GM18498 (cell line): ENCODE results near the gene PDE11A.

Source experiments
- ATAC-seq: cut with Tn5 transposase; IDR thresholded peaks from one replicate; pipeline ENCODE4 v1.9.1; 2021; ENCODE audit warnings: mild to moderate bottlenecking, moderate library complexity; ENCODE audit not compliant: unreplicated experiment

Gene PDE11A

DNA sequence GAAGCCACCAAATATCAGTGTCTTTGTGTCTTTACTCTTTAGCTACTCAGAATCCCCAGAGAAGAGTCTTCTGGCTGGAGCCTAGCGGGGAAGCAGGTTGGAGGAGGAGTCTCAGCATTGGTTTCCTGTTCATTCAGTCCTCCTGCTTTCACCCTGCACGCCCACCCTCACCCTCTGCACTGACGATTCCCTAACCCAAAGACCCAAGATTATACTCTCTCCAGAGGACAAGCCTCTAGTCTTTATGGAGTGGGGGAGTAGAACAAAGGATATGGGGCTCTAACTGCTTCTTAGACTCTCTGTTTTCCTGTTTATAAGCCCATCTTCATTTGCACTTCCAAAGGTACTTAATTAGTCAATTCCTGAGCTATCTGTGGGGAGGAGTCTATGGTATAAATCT lies 341.2 kb downstream of the PDE11A start:
- ATAC-seq: no peak

DNA sequence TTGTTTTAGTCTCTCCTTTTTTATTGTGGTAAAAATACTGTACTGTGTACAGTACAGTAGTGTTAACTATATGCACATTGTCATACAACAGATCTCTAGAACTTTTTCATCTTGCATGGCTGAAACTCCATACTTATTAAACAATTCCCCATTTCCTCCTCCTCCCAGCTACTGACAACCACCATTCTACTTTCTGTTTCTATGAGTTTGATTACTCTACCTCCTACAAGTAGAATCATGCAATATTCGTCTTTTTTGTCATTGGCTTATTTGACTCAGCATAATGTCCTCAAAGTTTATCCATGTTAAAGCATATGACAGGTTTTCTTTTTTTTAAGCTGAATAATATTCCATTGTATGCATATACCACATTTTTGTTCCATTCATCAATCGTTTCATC lies 341.8 kb downstream of the PDE11A start:
- no peak for ATAC-seq

GRCh38 chr2:177730363-177730762 lies 342.2 kb downstream of the PDE11A start:
- ATAC-seq: no peak

GRCh38 chr2:177728920-177729319 lies 343.7 kb downstream of the PDE11A start:
- ATAC-seq: no peak

- no peak for ATAC-seq
Measured at GRCh38 chr2:177728399-177728765, 344.2 kb downstream of the PDE11A start.

DNA sequence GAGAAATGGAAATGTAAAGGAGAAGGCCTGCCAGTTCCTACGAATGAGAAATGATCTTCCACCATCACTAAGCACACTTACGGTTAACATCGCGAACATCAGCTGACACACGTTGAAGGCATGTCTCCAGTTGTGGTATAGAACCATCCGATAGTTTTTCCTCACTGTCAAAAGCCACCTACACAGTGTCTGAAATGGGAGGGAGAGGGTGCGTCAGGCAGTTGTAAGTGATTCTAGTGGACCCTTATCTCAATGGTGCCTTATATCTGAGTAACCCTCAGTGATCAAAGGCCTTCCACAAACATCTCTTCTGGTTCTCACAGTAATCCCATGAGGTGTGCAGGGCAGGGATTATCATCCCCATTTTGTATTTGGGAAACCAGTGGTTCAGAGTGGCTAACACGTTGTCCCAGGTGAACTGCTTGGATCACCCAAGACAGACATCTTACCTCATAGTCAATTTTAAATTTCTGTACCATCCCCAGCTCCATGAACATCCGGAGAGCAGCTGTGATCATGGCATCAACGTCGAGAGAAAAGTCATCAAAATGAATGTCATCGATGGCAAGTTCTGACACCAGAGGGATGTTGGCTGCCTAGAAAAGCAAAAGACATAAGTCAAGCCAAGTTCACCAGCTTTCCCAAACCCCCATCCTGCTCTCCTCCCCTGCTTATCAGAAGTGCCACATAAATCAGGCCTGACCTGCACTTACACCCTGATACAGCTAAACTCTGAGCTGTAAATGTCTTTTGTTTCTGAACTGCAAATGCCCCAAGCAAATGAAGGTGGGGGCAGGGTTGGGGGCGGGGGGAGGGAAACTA lies 344.8 kb downstream of the PDE11A start:
- ATAC-seq: no peak

GRCh38 chr2:177726931-177727348 lies 345.6 kb downstream of the PDE11A start:
- ATAC-seq: no peak

GRCh38 chr2:177724398-177725287 lies 347.9 kb downstream of the PDE11A start:
- no peak for ATAC-seq

GRCh38 chr2:177723235-177723634 lies 349.3 kb downstream of the PDE11A start:
- ATAC-seq: no peak

DNA sequence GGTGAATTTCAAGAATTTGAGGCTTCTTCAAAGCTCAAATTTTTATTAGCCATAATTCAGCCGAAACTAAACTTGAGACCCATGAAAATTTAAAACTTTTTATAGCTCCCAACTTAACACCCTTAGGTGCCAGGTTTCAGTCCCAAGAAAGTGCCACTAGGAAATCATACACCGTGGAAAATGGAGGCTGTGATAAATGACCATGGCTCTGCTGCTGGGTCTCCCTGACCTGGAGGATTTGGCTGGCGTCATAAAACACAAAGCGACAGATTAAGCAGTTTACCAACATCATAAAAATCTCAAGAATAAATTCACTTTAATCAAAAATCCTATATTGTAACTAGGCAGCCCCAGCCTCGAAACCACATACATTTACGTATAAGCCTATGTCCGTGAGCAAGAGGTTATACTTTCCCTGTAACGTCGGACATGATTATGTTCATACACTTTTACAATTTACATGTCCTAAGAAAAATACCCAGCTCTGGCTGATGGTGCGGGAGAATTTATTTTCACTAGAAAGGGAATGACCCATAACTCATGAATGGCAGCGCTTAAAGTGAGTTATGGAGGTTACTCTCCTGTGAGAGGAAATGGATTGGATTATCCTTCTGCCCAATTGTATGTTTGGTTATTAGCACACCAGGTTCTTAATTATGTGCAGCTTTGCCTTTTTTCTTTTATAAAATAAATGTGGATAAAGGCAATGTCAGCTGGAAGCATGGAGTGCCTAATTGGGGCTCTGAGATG lies 350.6 kb downstream of the PDE11A start:
- ATAC-seq: no peak

DNA sequence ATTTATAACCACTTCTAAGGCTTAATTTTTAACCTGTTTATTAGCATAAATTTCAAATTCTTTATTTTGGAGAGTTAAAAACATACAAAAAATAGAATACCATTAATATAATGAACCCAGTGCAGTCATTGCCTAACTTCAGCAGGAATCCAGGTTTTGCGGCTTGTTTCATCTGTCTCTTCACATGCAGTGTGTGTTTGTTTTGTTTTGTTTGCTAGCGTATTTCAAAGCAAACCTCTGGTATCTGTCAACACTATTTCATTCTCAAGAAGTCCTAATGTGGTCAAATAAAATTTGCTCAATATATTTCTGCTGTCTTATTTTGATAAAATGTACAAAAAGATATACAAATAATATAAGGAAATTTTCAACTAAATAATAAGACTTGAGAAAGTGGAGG lies 351.5 kb downstream of the PDE11A start:
- ATAC-seq: no peak

DNA sequence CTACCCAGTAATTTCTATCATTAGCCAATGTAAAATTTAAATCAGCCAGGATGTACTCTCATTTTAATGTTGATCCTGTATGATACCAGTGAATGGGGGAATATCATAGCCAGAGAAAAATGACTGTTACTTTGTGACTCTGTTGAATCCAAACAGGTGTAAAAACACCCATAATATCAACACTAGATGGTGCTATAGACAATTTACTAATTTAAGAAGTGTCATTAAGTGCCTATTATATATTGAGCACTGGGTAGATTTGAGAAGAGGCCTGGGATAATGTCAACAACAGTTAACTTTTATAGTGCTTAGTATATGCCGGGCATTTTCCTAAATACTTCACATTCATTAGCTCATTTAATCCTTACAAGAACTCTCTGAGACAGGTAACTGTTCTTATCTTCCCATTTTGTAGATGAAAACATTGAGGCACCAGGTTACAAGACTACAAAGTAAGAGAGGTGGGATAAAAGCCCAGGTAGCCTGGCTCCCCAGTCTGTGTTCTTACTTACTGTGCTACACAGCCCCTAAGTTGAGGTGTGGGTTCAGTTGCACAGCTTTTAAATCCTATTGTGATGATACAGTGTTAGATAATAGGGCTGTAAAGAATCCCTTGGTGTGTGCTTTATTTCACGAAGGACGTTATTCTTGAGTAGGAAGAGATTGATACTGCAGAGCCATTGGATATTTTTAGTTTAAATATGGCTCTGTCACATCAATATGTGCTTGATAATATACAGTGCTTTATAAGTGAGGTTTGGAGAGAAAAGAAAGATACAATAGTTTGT lies 354.6 kb downstream of the PDE11A start:
- no peak for ATAC-seq

- ATAC-seq: no peak
Measured at GRCh38 chr2:177716484-177716883, 356.1 kb downstream of the PDE11A start.

DNA sequence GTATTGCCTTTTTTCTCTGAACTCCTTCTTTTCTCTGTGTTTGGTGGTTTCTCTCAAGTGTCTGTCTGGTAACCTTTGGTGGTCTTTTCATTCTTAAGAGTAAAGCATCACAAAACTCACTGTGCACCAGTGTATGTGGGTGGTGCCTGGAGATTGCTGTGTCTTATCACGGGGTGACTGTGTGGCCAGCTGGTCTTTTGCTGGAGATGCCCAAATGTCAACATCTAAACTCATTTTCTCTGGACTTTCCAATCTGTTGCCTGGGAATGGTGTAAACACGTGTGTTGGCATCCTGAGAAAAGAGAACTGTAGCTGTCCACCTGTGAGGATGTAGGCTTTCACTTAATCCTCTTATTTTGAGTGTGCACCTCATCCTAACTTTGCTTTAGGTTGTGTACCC lies 356.8 kb downstream of the PDE11A start:
- no peak for ATAC-seq

DNA sequence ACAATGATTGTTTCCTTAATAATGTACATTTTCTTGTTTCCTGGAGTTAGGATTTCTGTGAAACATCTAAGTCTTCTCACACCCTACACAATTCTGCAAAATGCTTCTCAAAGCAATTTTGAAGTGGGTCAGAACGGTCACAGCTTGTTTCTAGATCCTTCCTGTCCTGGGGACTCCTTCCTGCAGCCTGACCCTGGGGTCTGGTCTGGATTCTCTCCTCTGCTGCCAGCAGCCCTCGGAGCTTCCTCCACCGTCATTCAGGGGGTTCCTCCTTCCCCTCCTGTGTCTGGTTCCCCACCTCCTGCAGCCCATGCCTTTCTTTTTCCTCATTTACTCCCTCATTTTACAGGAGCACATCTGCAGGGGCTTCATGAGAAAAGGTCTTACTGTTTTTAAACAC lies 357.9 kb downstream of the PDE11A start:
- ATAC-seq: no peak

- ATAC-seq: no peak
Measured at GRCh38 chr2:177712462-177712861, 360.1 kb downstream of the PDE11A start.

DNA sequence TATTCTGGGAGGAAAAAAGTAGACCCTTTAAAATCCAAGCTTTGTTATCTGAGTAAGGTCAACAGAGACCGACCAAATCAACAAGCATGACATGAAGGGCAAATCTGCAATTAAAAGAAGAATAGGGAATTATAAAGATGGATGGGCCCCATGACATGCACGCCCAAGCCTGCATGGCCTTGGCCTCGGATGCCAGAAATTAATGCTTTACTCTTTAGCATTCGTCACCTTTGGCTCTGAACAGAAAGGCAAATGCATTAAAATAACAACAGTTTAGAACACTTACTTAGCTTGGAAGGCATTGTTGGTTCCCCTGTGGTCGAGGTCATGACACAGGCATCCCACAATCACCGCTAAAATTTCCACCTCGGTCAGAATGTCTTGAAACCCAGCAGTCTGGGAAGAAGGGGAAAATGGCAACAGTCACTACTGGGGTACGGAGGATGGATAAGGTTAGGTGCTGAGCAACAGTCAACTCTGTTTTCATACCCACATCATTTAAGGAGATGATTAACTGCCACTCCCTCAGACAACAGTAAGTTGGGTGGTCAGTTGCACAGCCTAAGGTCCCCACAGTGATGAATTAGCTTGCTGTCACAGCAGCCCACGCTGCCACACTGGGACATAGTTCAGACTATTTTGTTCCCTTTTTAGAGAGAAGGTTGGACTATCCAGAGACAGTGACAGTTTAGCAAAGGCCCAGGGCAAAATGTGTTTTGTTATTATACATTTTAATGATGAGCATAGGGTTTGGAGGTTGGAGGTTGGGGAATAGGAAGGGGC lies 360.9 kb downstream of the PDE11A start:
- no peak for ATAC-seq

- no peak for ATAC-seq
Measured at GRCh38 chr2:177710889-177711288, 361.7 kb downstream of the PDE11A start.

DNA sequence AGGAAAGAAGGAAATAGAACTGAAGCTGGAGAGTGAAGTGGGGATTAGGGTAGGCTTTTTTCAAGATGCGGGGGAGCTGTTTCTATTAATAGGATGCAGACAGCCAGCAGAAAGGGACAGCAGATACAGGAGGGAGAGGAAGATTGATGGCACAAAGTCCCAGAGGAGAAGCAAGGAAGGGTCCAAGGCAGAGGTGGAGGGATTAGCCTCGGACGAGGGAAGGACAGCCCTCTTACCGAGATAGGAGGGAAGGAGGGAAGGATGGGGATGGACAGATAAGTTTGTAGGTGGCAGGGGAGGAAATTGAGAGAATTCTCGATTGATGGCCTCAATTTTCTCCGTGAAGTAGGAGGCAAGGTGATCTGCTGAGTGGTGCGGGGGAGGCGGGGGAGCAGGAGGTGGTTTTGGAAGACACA lies 362.6 kb downstream of the PDE11A start:
- no peak for ATAC-seq
